GM18517 (cell line): Measurements from ENCODE around the gene CACNB4.
A peak's percentile ranks its signal among the peaks of the same experiment; 100 is the strongest.

ENCODE experiments used
- ATAC-seq: cut with Tn5 transposase; IDR thresholded peaks from one replicate; pipeline ENCODE4 v1.9.1; 2021; ENCODE audit warnings: mild to moderate bottlenecking, moderate library complexity; ENCODE audit not compliant: unreplicated experiment

The CACNB4 gene

GRCh38 chr2:151872463-151872862 is 226.4 kb downstream of the CACNB4 start:
- ATAC-seq = no peak

GRCh38 chr2:151869291-151869690 is 229.6 kb downstream of the CACNB4 start:
- ATAC-seq = no peak

- ATAC-seq = peak; percentile 100
Observed at GRCh38 chr2:151862700-151863099, 236.1 kb downstream of the CACNB4 start.

GRCh38 chr2:151861174-151861573 is 237.7 kb downstream of the CACNB4 start:
- no peak for ATAC-seq

- no peak for ATAC-seq
Observed at GRCh38 chr2:151860613-151861146, 238.2 kb downstream of the CACNB4 start.

GRCh38 chr2:151860210-151860609 is 238.6 kb downstream of the CACNB4 start:
- no peak for ATAC-seq

GRCh38 chr2:151857650-151858049 is 241.2 kb downstream of the CACNB4 start:
- no peak for ATAC-seq

- ATAC-seq = no peak
Observed at GRCh38 chr2:151855111-151855510, 243.7 kb downstream of the CACNB4 start.

- ATAC-seq = no peak
Observed at GRCh38 chr2:151853070-151853758, 245.6 kb downstream of the CACNB4 start.

GRCh38 chr2:151852260-151853069 is 246.4 kb downstream of the CACNB4 start:
- ATAC-seq = no peak

GRCh38 chr2:151851761-151852160 is 247.1 kb downstream of the CACNB4 start:
- no peak for ATAC-seq

- no peak for ATAC-seq
Observed at GRCh38 chr2:151849413-151850010, 249.3 kb downstream of the CACNB4 start.

GRCh38 chr2:151845884-151846283 is 253.0 kb downstream of the CACNB4 start:
- peak; percentile 61 for ATAC-seq

GRCh38 chr2:151845481-151845880 is 253.4 kb downstream of the CACNB4 start:
- ATAC-seq = no peak

GRCh38 chr2:151844211-151844896 is 254.5 kb downstream of the CACNB4 start:
- no peak for ATAC-seq

- no peak for ATAC-seq
Observed at GRCh38 chr2:151843691-151844061, 255.2 kb downstream of the CACNB4 start.

- ATAC-seq = peak; percentile 28
Observed at GRCh38 chr2:151842830-151843690, 255.8 kb downstream of the CACNB4 start.

- ATAC-seq = no peak
Observed at GRCh38 chr2:151841047-151841424, 257.8 kb downstream of the CACNB4 start.

GRCh38 chr2:151840216-151841046 is 258.4 kb downstream of the CACNB4 start:
- peak; percentile 99 for ATAC-seq
